H9 (cell line): Measurements from ENCODE around the gene DGKB. TPM values are rescaled to one million over a fixed set of nuclear protein-coding genes. Genes with fewer than 3 reads are reported as not detected.

Experiments used
- DNase-seq: peaks from one replicate; pipeline ENCODE4 v3.0.0-alpha.2; 2017
- H2AFZ ChIP-seq: one replicate; pipeline ENCODE4 v1.6.1; 2013; ENCODE audit warnings: mild to moderate bottlenecking, low read length, control low read depth, moderate library complexity
- H2AK5ac ChIP-seq: 2 replicates; pipeline ENCODE4 v1.6.1; 2013; ENCODE audit warnings: low read length, control low read depth, mixed read lengths; ENCODE audit not compliant: insufficient read length
- H2BK120ac ChIP-seq: one replicate; pipeline ENCODE4 v1.6.1; 2013; ENCODE audit warnings: low read depth, mild to moderate bottlenecking, low read length, control low read depth, inconsistent platforms; ENCODE audit not compliant: poor library complexity, severe bottlenecking
- H2BK12ac ChIP-seq: 2 replicates; pipeline ENCODE4 v1.6.1; 2013; ENCODE audit warnings: low read length, control low read depth, mixed read lengths, low read depth; ENCODE audit not compliant: insufficient read length
- H2BK15ac ChIP-seq: 2 replicates; pipeline ENCODE4 v1.6.1; 2013; ENCODE audit warnings: low read depth, low read length, control low read depth
- H2BK20ac ChIP-seq: one replicate; pipeline ENCODE4 v1.6.1; 2013; ENCODE audit warnings: low read depth, mild to moderate bottlenecking, low read length, control low read depth, inconsistent platforms; ENCODE audit not compliant: poor library complexity, severe bottlenecking
- H2BK5ac ChIP-seq: 2 replicates; pipeline ENCODE4 v1.6.1; 2013; ENCODE audit warnings: low read length, control low read depth, mixed read lengths; ENCODE audit not compliant: insufficient read length
- H3K14ac ChIP-seq: 2 replicates; pipeline ENCODE4 v1.6.1; 2013; ENCODE audit warnings: low read length, control low read depth; ENCODE audit not compliant: insufficient read depth
- H3K18ac ChIP-seq: 2 replicates; pipeline ENCODE4 v1.6.1; 2013; ENCODE audit warnings: low read depth, mild to moderate bottlenecking, mixed read lengths, low read length, control low read depth; ENCODE audit not compliant: insufficient read length
- H3K23ac ChIP-seq: 2 replicates; pipeline ENCODE4 v1.6.1; 2013; ENCODE audit warnings: low read length, control low read depth, mixed read lengths, low read depth; ENCODE audit not compliant: insufficient read length
- H3K23me2 ChIP-seq: 2 replicates; pipeline ENCODE4 v1.6.1; 2013; ENCODE audit warnings: low read depth, mild to moderate bottlenecking, mixed read lengths, low read length, control low read depth; ENCODE audit not compliant: insufficient read length, poor library complexity, severe bottlenecking
- H3K27ac ChIP-seq: 2 replicates; pipeline ENCODE4 v1.5.1; 2013; ENCODE audit warnings: low read length, control low read depth, mixed read lengths, low read depth; ENCODE audit not compliant: insufficient read length
- H3K27me3 ChIP-seq: 2 replicates; pipeline ENCODE4 v1.6.1; 2013; ENCODE audit warnings: low read length, control low read depth, inconsistent platforms; ENCODE audit not compliant: insufficient read depth
- H3K4ac ChIP-seq: 2 replicates; pipeline ENCODE4 v1.6.1; 2013; ENCODE audit warnings: low read depth, mild to moderate bottlenecking, control low read depth, inconsistent platforms, low read length, moderate library complexity
- H3K4me1 ChIP-seq: 2 replicates; pipeline ENCODE4 v1.6.1; 2013; ENCODE audit warnings: low read length, control low read depth, inconsistent platforms; ENCODE audit not compliant: insufficient read depth
- H3K4me2 ChIP-seq: 2 replicates; pipeline ENCODE4 v1.6.1; 2013; ENCODE audit warnings: low read length, control low read depth, mixed read lengths; ENCODE audit not compliant: insufficient read length, insufficient read depth
- H3K56ac ChIP-seq: 2 replicates; pipeline ENCODE4 v1.6.1; 2013; ENCODE audit warnings: low read depth, mild to moderate bottlenecking, mixed read lengths, low read length, control low read depth; ENCODE audit not compliant: insufficient read length
- H3K79me1 ChIP-seq: 2 replicates; pipeline ENCODE4 v1.6.1; 2013; ENCODE audit warnings: low read depth, mild to moderate bottlenecking, moderate library complexity, low read length, control low read depth, inconsistent platforms; ENCODE audit not compliant: insufficient read depth, poor library complexity, severe bottlenecking
- H3K79me2 ChIP-seq: 2 replicates; pipeline ENCODE4 v1.6.1; 2013; ENCODE audit warnings: low read length, control low read depth, inconsistent platforms; ENCODE audit not compliant: insufficient read depth
- H3K9ac ChIP-seq: 2 replicates; pipeline ENCODE4 v1.6.1; 2013; ENCODE audit warnings: low read length, control low read depth, mixed read lengths; ENCODE audit not compliant: insufficient read length; ENCODE audit errors: extremely low read depth
- H3K9me3 ChIP-seq: one replicate; pipeline ENCODE4 v1.6.1; 2013; ENCODE audit warnings: low read depth, low read length, inconsistent platforms; ENCODE audit not compliant: control insufficient read depth
- H3T11ph ChIP-seq: one replicate; pipeline ENCODE4 v1.6.1; 2013; ENCODE audit warnings: mild to moderate bottlenecking, low read length, control low read depth, inconsistent platforms
- H4K20me1 ChIP-seq: one replicate; pipeline ENCODE4 v1.6.1; 2013; ENCODE audit not compliant: control insufficient read depth, insufficient read length, insufficient read depth
- H4K5ac ChIP-seq: 2 replicates; pipeline ENCODE4 v1.6.1; 2013; ENCODE audit warnings: low read depth, mild to moderate bottlenecking, mixed read lengths, low read length, control low read depth; ENCODE audit not compliant: insufficient read length
- H4K8ac ChIP-seq: replicated peaks from 2 replicates; pipeline ENCODE4 v1.6.1; 2013; ENCODE audit warnings: low read length, control low read depth, mixed read lengths, low read depth; ENCODE audit not compliant: insufficient read length
- H4K91ac ChIP-seq: 2 replicates; pipeline ENCODE4 v1.6.1; 2013; ENCODE audit warnings: low read depth, mild to moderate bottlenecking, moderate library complexity, mixed read lengths, low read length, control low read depth; ENCODE audit not compliant: insufficient read length
- H3K27ac Mint-ChIP-seq, 3 experiments: 2 replicates in 2 of 3; 3 replicates in 1 of 3; pipeline ENCODE4 v1.8.0; 2020 to 2021; ENCODE audit warnings: mixed read lengths in 3 of 3, mild to moderate bottlenecking in 1 of 3, moderate library complexity in 1 of 3
- H3K27me3 Mint-ChIP-seq: 2 replicates; pipeline ENCODE4 v1.8.0; 2021; ENCODE audit warnings: low read depth, mild to moderate bottlenecking, moderate library complexity, mixed read lengths
- H3K36me3 Mint-ChIP-seq, 3 experiments: 2 replicates in 2 of 3; 3 replicates in 1 of 3; pipeline ENCODE4 v1.8.0; 2020 to 2021; ENCODE audit warnings: low read depth in 3 of 3, mixed read lengths in 3 of 3; ENCODE audit not compliant: insufficient read depth in 1 of 3
- H3K4me1 Mint-ChIP-seq, 2 experiments: 2 replicates each; pipeline ENCODE4 v1.8.0; 2020; ENCODE audit warnings: mixed read lengths in 2 of 2
- H3K4me3 Mint-ChIP-seq, 2 experiments: 2 replicates in 1 of 2; 3 replicates in 1 of 2; pipeline ENCODE4 v1.8.0; 2020 to 2021; ENCODE audit warnings: mild to moderate bottlenecking in 2 of 2, mixed read lengths in 2 of 2, moderate library complexity in 1 of 2
- H3K9me3 Mint-ChIP-seq, 2 experiments: 2 replicates in 1 of 2; 3 replicates in 1 of 2; pipeline ENCODE4 v1.8.0; 2020; ENCODE audit warnings: mild to moderate bottlenecking in 2 of 2, mixed read lengths in 2 of 2, moderate library complexity in 1 of 2
- CTCF ChIP-seq: fragments of 200-600 bp; sonication (generic); conservative IDR thresholded peaks from 3 replicates; pipeline ENCODE4 v1.8.0; 2021; ENCODE audit warnings: antibody characterized with exemption, mild to moderate bottlenecking
- WGBS: extraction: QIAGEN DNeasy Blood & Tissue Kit; methylation state at CpG from one replicate; pipeline ENCODE4 v1.1.7; 2013; ENCODE audit warnings: missing lambda C conversion rate, low lambda C conversion rate, mixed read lengths; ENCODE audit not compliant: insufficient read length; ENCODE audit errors: extremely low coverage; 5-methylcytosine and 5-hydroxymethylcytosine counted together
- total RNA-seq: library from RNA; stranded (reverse); gene quantifications from 2 replicates; pipeline ENCODE4 v1.2.1, GENCODE V29; 2021

Gene DGKB
- total RNA-seq, 1 experiment from 2014 or later: 0.26 TPM

- Mint-ChIP-seq H3K27ac (no peak overlapping the region), H3K4me3 (no peak overlapping the region), H3K36me3 (peaks cover 26 to 56% (median 28%) of the 10 kb centered on the region in 3 experiments), H3K27me3 (no peaks in the 10 kb centered on the region; the same call in 1 of the 2 replicates), H3K4me1 (0 out of 4 replicates have a peak, but pooled peaks cover 0 to under 1% of the 10 kb centered on the region in 2 experiments), H3K9me3 (peaks cover 51 to 55% of the 10 kb centered on the region in 2 experiments)
- no peak for TF ChIP-seq CTCF
- Histone ChIP-seq H3K18ac (no peak overlapping the region), H2AK5ac (no peak overlapping the region), H2BK12ac (no peak overlapping the region), H4K5ac (no peak overlapping the region), H3K4ac (no peak overlapping the region), H3K14ac (no peak overlapping the region), H4K20me1 (no peaks in the 10 kb centered on the region), H3K23me2 (no peaks in the 10 kb centered on the region), H3K27ac (no peak overlapping the region), H3K4me1 (no peaks in the 10 kb centered on the region), H3K4me2 (no peak overlapping the region), H3K79me1 (no peaks in the 10 kb centered on the region), H4K8ac (no peak overlapping the region), H2BK5ac (no peak overlapping the region), H3K79me2 (no peaks in the 10 kb centered on the region), H3T11ph (no peak overlapping the region), H3K9me3 (peaks cover 29% of the 10 kb centered on the region), H2BK20ac (no peak overlapping the region), H3K9ac (no peak overlapping the region), H2BK15ac (no peak overlapping the region), H4K91ac (no peak overlapping the region), H2AFZ (no peak overlapping the region), H3K23ac (no peak overlapping the region), H3K27me3 (no peaks in the 10 kb centered on the region), H3K56ac (no peak overlapping the region), H2BK120ac (no peak overlapping the region)
- no CpG with 5 or more reads among the region's 4 CpGs for WGBS
- no peak for DNase-seq
These were observed 157.5 kb downstream of the DGKB start for GRCh38 chr7:14745076-14745475.
